HCT116 (cell line): ENCODE results near the gene ALDH4A1. TPM values are rescaled to one million over a fixed set of nuclear protein-coding genes. Genes with fewer than 3 reads are reported as not detected.

ENCODE experiments used
- ATAC-seq: fragments of 200-7000 bp; cut with Tn5 transposase; 2 replicates; pipeline ENCODE4 v1.9.1; 2020; ENCODE audit warnings: mild to moderate bottlenecking, moderate library complexity
- BruUV-seq: library from RNA; stranded (reverse); fragments of 400-500 nt; replicated peaks from 2 replicates; lab custom pipeline; 2021; lab: Mats Ljungman, UMichigan
- CTCF ChIA-PET: fragments of 300-600 bp; sonication (Branson Sonifier 250); formaldehyde crosslinking; loops from one replicate; lab custom pipeline; 2021; ENCODE audit warnings: antibody characterized with exemption; lab: Charles Lee
- POLR2A ChIA-PET: fragments of 300-600, 350-600 bp; sonication (Branson Sonifier 250); formaldehyde crosslinking; loops from one replicate; lab custom pipeline; 2021; ENCODE audit warnings: antibody characterized with exemption; lab: Charles Lee
- RAD21 ChIA-PET, 2 experiments: fragments of 300-600 bp; sonication (Branson Sonifier 250); formaldehyde crosslinking; loops; one replicate each; lab custom pipeline; 2023; ENCODE audit warnings: low total read pairs in 2 of 2; ENCODE audit not compliant: uncharacterized antibody in 2 of 2, unreplicated experiment in 2 of 2, low non-redundant PET in 1 of 2; lab: Charles Lee
- DNase-seq: peaks from one replicate; pipeline ENCODE4 v3.0.0-alpha.2; 2010; ENCODE audit warnings: low read depth, low spot score
- H2AFZ ChIP-seq: fragments of 200-600 bp; shearing (Covaris generic), sonication (generic); 2 replicates; pipeline ENCODE4 v1.6.1; 2017; ENCODE audit warnings: low read depth, mixed run types, mixed read lengths, antibody characterized with exemption, low read length; ENCODE audit not compliant: poor library complexity, severe bottlenecking
- H3K27ac ChIP-seq: 2 replicates; pipeline ENCODE4 v1.5.1; 2012; ENCODE audit warnings: low read depth, low read length
- H3K27me3 ChIP-seq: fragments of 200-600 bp; sonication (generic); 2 replicates; pipeline ENCODE4 v1.6.1; 2016; ENCODE audit warnings: mixed run types, low read length, mixed read lengths; ENCODE audit not compliant: insufficient read depth
- H3K36me3 ChIP-seq, 2 experiments: fragments of 200-500 bp in 1 of 2; fragments of 200-600 bp in 1 of 2; sonication (Bioruptor generic) in 1 of 2; sonication (generic) in 1 of 2; 2 replicates each; pipeline versions ENCODE4 v1.5.1 to v1.6.1; 2014 to 2016; ENCODE audit warnings: low read length in 2 of 2, inconsistent platforms in 1 of 2, mixed read lengths in 1 of 2, mixed run types in 1 of 2; ENCODE audit not compliant: insufficient read depth in 2 of 2, control insufficient read depth in 1 of 2
- H3K4me1 ChIP-seq, 2 experiments: fragments of 200-600 bp in 1 of 2; sonication (generic) in 1 of 2; 2 replicates each; pipeline versions ENCODE4 v1.5.1 to v1.6.1; 2012 to 2017; ENCODE audit warnings: low read length in 2 of 2, inconsistent platforms in 1 of 2, mild to moderate bottlenecking in 1 of 2, mixed read lengths in 1 of 2, mixed run types in 1 of 2, moderate library complexity in 1 of 2; ENCODE audit not compliant: insufficient read depth in 2 of 2, control insufficient read depth in 1 of 2
- H3K4me2 ChIP-seq: fragments of 200-600 bp; sonication (generic); 2 replicates; pipeline ENCODE4 v1.6.1; 2017; ENCODE audit warnings: mixed run types, low read length, mixed read lengths
- H3K4me3 ChIP-seq, 2 experiments: fragments of 200-600 bp in 1 of 2; sonication (generic) in 1 of 2; replicated peaks in 1 of 2; 2 replicates each; pipeline ENCODE4 v1.5.1; 2011 to 2016; ENCODE audit warnings: low read length in 2 of 2, control low read depth in 1 of 2, low read depth in 1 of 2, mild to moderate bottlenecking in 1 of 2, mixed read lengths in 1 of 2, mixed run types in 1 of 2
- H3K79me2 ChIP-seq: fragments of 200-600 bp; sonication (generic); 2 replicates; pipeline ENCODE4 v1.6.1; 2017; ENCODE audit warnings: mild to moderate bottlenecking, mixed run types, low read length, moderate library complexity, mixed read lengths; ENCODE audit not compliant: insufficient read depth
- H3K9ac ChIP-seq: fragments of 200-600 bp; sonication (generic); 2 replicates; pipeline ENCODE4 v1.6.1; 2016; ENCODE audit warnings: low read length, mixed read lengths
- H3K9me2 ChIP-seq: fragments of 200-600 bp; sonication (generic), shearing (Covaris generic); 2 replicates; pipeline ENCODE4 v1.6.1; 2017; ENCODE audit warnings: mixed run types, mild to moderate bottlenecking, moderate library complexity; ENCODE audit not compliant: insufficient read depth
- H3K9me3 ChIP-seq, 2 experiments: fragments of 200-500 bp in 1 of 2; fragments of 200-600 bp in 1 of 2; sonication (Bioruptor generic) in 1 of 2; sonication (generic) in 1 of 2; 2 replicates each; pipeline ENCODE4 v1.6.1; 2014 to 2017; ENCODE audit warnings: low read length in 2 of 2, mixed read lengths in 2 of 2, inconsistent platforms in 1 of 2, low read depth in 1 of 2, mild to moderate bottlenecking in 1 of 2, mixed run types in 1 of 2, moderate library complexity in 1 of 2; ENCODE audit not compliant: control insufficient read depth in 1 of 2, insufficient read depth in 1 of 2
- H4K20me1 ChIP-seq: fragments of 200-600 bp; sonication (generic), shearing (Covaris generic); 2 replicates; pipeline ENCODE4 v1.6.1; 2017; ENCODE audit warnings: mixed run types, mild to moderate bottlenecking, moderate library complexity; ENCODE audit not compliant: insufficient read depth
- ATF3 ChIP-seq: IDR thresholded peaks from 2 replicates; pipeline ENCODE4 v1.6.1; 2012
- CEBPB ChIP-seq: IDR thresholded peaks from 2 replicates; pipeline ENCODE4 v1.6.1; 2012; ENCODE audit warnings: low read depth
- CTCF ChIP-seq, 3 experiments: fragments of 200-600 bp in 1 of 3; sonication (generic) in 1 of 3; IDR thresholded peaks in 2 of 3; conservative IDR thresholded peaks in 1 of 3; 2 replicates each; pipeline ENCODE4 v1.5.1; 2012 to 2017; ENCODE audit warnings: low read depth in 2 of 3, low read length in 2 of 3, antibody characterized with exemption in 1 of 3, borderline replicate concordance in 1 of 3, control low read depth in 1 of 3, mild to moderate bottlenecking in 1 of 3, mixed read lengths in 1 of 3, mixed run types in 1 of 3, moderate library complexity in 1 of 3; ENCODE audit not compliant: insufficient read depth in 1 of 3
- EGR1 ChIP-seq: IDR thresholded peaks from 2 replicates; pipeline ENCODE4 v1.6.1; 2012; ENCODE audit warnings: low read depth
- EZH2phosphoT487 ChIP-seq: fragments of 200-600 bp; IDR thresholded peaks from 2 replicates; pipeline ENCODE4 v1.6.1; 2018; ENCODE audit warnings: antibody characterized with exemption, borderline replicate concordance
- POLR2A ChIP-seq: IDR thresholded peaks from 2 replicates; pipeline ENCODE4 v1.7.0; 2011; ENCODE audit warnings: borderline replicate concordance; ENCODE audit not compliant: insufficient read depth, insufficient read length; ENCODE audit errors: extremely low read depth
- REST ChIP-seq: IDR thresholded peaks from 2 replicates; pipeline ENCODE4 v1.6.1; 2012; ENCODE audit warnings: low read depth
- SIN3A ChIP-seq: IDR thresholded peaks from 2 replicates; pipeline ENCODE4 v1.6.1; 2012; ENCODE audit warnings: low read depth
- SP1 ChIP-seq: IDR thresholded peaks from 2 replicates; pipeline ENCODE4 v1.6.1; 2012; ENCODE audit warnings: low read depth
- TCF7L2 ChIP-seq: IDR thresholded peaks from 2 replicates; pipeline ENCODE4 v1.7.0; 2011; ENCODE audit warnings: borderline replicate concordance, inconsistent platforms; ENCODE audit not compliant: insufficient read depth, insufficient read length; ENCODE audit errors: extremely low read depth
- YY1 ChIP-seq: IDR thresholded peaks from 2 replicates; pipeline ENCODE4 v1.6.1; 2011; ENCODE audit warnings: low read length, low read depth, moderate library complexity, mild to moderate bottlenecking; ENCODE audit not compliant: insufficient replicate concordance; ENCODE audit errors: extremely low read depth
- ZFX ChIP-seq: fragments of 450-650 bp; IDR thresholded peaks from 2 replicates; pipeline ENCODE4 v1.6.1; 2017
- ZNF274 ChIP-seq: fragments of 200-500 bp; sonication (Bioruptor generic); IDR thresholded peaks from 2 replicates; pipeline ENCODE4 v1.6.1; 2014; ENCODE audit warnings: mild to moderate bottlenecking, low read depth, low read length, inconsistent platforms
- intact Hi-C: fragments of 100-400 bp; cut with micrococcal nuclease; formaldehyde crosslinking; loops from 2 replicates; pipeline ENCODE4 v1.10.0; 2022
- total RNA-seq: library from RNA; stranded (reverse); gene quantifications from one replicate; pipeline ENCODE4 v1.2.1, GENCODE V29; 2021; ENCODE audit not compliant: unreplicated experiment

The ALDH4A1 gene
- total RNA-seq, 1 experiment from 2014 or later = 12.6 TPM

GRCh38 chr1:18883079-18883478, 19.3 kb downstream of the ALDH4A1 start:
- no TSS peak for BruUV-seq
- Histone ChIP-seq H3K9ac (no peak overlapping the region), H3K27me3 (no peaks in the 10 kb centered on the region), H2AFZ (no peak overlapping the region), H3K9me3 (no peaks in the 10 kb centered on the region), H3K9me2 (no peaks in the 10 kb centered on the region), H3K36me3 (no peaks in the 10 kb centered on the region), H4K20me1 (no peaks in the 10 kb centered on the region), H3K79me2 (no peaks in the 10 kb centered on the region), H3K27ac (no peak overlapping the region), H3K4me3 (no peak overlapping the region), H3K4me1 (peaks cover 0 to 5% of the 10 kb centered on the region in 2 experiments; a peak in 1 of 4 replicates), H3K4me2 (no peak overlapping the region)
- intact Hi-C loops = loop anchor here (5.0 kb wide), 1 partner anchor 359 kb away; no protein-coding TSS in a partner anchor
- no peak for TF ChIP-seq SIN3A
- TF ChIP-seq ZNF274 = no peak
- no peak for DNase-seq
- no peak for ATAC-seq
- ChIA-PET POLR2A (no interaction called here), RAD21 (no interaction called here), CTCF (interaction anchor here (1.5 kb wide), 1 partner anchor 213 kb away, joined by 6 read pairs; no protein-coding TSS in a partner anchor)

GRCh38 chr1:18882486-18882885, 19.9 kb downstream of the ALDH4A1 start:
- Histone ChIP-seq H3K36me3 (no peaks in the 10 kb centered on the region), H3K9ac (no peak overlapping the region), H3K9me2 (no peaks in the 10 kb centered on the region), H3K27ac (no peak overlapping the region), H4K20me1 (no peaks in the 10 kb centered on the region), H3K79me2 (no peaks in the 10 kb centered on the region), H3K4me2 (no peak overlapping the region), H3K27me3 (no peaks in the 10 kb centered on the region), H3K4me1 (peaks cover 0 to 5% of the 10 kb centered on the region in 2 experiments; a peak in 1 of 4 replicates), H3K9me3 (no peaks in the 10 kb centered on the region), H3K4me3 (no peak overlapping the region), H2AFZ (no peak overlapping the region)
- ChIA-PET RAD21 (no interaction called here), POLR2A (no interaction called here), CTCF (no interaction called here)
- DNase-seq (no peak), ATAC-seq (no peak)
- no TSS peak for BruUV-seq
- intact Hi-C loops = loop anchor here (5.0 kb wide), 1 partner anchor 360 kb away; no protein-coding TSS in a partner anchor
- TF ChIP-seq ZFX (no peak), EZH2phosphoT487 (no peak), YY1 (no peak), CTCF (IDR thresholded peaks at IDR 0.05 in 2 of 3, conservative IDR thresholded peaks at IDR 0.05 in 1 of 3; ENCODE audit: borderline replicate concordance in 1 of 3, insufficient read depth in 1 of 3, low read depth in 2 of 3, low read length in 2 of 3) (no peak), ATF3 (no peak), CEBPB (no peak), ZNF274 (no peak), EGR1 (no peak), SP1 (no peak), SIN3A (no peak), POLR2A (no peak), REST (no peak), TCF7L2 (no peak)
